Measurements from ENCODE around the gene FNDC1.

GRCh38 chr6:159311618-159312017 is 142.4 kb downstream of the FNDC1 start:
- TF ChIP-seq CTCF (IDR thresholded peaks at IDR 0.05) (peak in 2 of 6 experiments; percentile 6 to 12), POLR2A (IDR thresholded peaks at IDR 0.05) (no peak)

Measured in thyroid gland (tissue), 4 donors.